ENCODE data around the gene EFHC2.
"Not testable (repeated sequence)": the region's sequence is repeated elsewhere in the genome, so short reads cannot be mapped to it uniquely, and the experiment has no call there.

Gene EFHC2

GRCh38 chrX:44203791-44204190 lies 139.7 kb downstream of the EFHC2 start:
- Histone ChIP-seq H3K4me1 (ENCODE audit: control extremely low read depth in 1 of 4, control insufficient read depth in 4 of 4, insufficient read depth in 4 of 4, low read length in 3 of 4) (no peaks in the 10 kb centered on the region), H3K36me3 (ENCODE audit: control insufficient read depth in 4 of 4, insufficient read depth in 4 of 4, low read length in 3 of 4) (peaks cover 0 to 3% (median under 1%) of the 10 kb centered on the region in 4 experiments), H3K27me3 (replicated peaks in 2 of 5; ENCODE audit: control insufficient read depth in 4 of 5, insufficient read depth in 5 of 5, low read length in 4 of 5) (peaks cover 0 to 4% (median 0%) of the 10 kb centered on the region in 5 experiments), H3K27ac (ENCODE audit: insufficient read depth in 1 of 2, low read depth in 1 of 2, low read length in 2 of 2, poor library complexity in 1 of 2, severe bottlenecking in 2 of 2) (no peak overlapping the region), H3K4me3 (ENCODE audit: control insufficient read depth in 1 of 7, extremely low read depth in 1 of 7, insufficient read depth in 4 of 7, low read depth in 2 of 7, low read length in 6 of 7) (no peak overlapping the region), H3K9me3 (ENCODE audit: control extremely low read depth in 1 of 5, control insufficient read depth in 4 of 5, insufficient read depth in 2 of 5, low read depth in 1 of 5, low read length in 4 of 5) (peaks cover 0 to 3% (median 0%) of the 10 kb centered on the region in 5 experiments)
- WGBS (ENCODE audit: insufficient coverage), result 33% methylated on average over 1 of the region's 1 CpG
- DNase-seq, result no peak
- ChIA-PET POLR2A (interaction anchor here (0.7 kb wide), 1 partner anchor 327 kb away, joined by 3 read pairs; no protein-coding TSS in a partner anchor), CTCF (no interaction called here)

- peaks cover 0 to 10% (median 0%) of the 10 kb centered on the region in 5 experiments for H3K27me3 ChIP-seq (replicated peaks in 2 of 5; ENCODE audit: control insufficient read depth in 4 of 5, insufficient read depth in 5 of 5, low read length in 4 of 5)
- no peak for DNase-seq
- no peaks in the 10 kb centered on the region for H3K4me1 ChIP-seq (ENCODE audit: control extremely low read depth in 1 of 4, control insufficient read depth in 4 of 4, insufficient read depth in 4 of 4, low read length in 3 of 4)
- WGBS (ENCODE audit: insufficient coverage), result no CpG with 5 or more reads among the region's 2 CpGs
- POLR2A ChIA-PET, result no interaction called here
- H3K27ac ChIP-seq (ENCODE audit: insufficient read depth in 1 of 2, low read depth in 1 of 2, low read length in 2 of 2, poor library complexity in 1 of 2, severe bottlenecking in 2 of 2), result no peak overlapping the region
- H3K9me3 ChIP-seq (ENCODE audit: control extremely low read depth in 1 of 5, control insufficient read depth in 4 of 5, insufficient read depth in 2 of 5, low read depth in 1 of 5, low read length in 4 of 5), result peaks cover 0 to 3% (median 0%) of the 10 kb centered on the region in 5 experiments
- H3K36me3 ChIP-seq (ENCODE audit: control insufficient read depth in 4 of 4, insufficient read depth in 4 of 4, low read length in 3 of 4), result peaks cover 0 to 3% (median 0%) of the 10 kb centered on the region in 4 experiments
- H3K4me3 ChIP-seq (ENCODE audit: control insufficient read depth in 1 of 7, extremely low read depth in 1 of 7, insufficient read depth in 4 of 7, low read depth in 2 of 7, low read length in 6 of 7), result no peak overlapping the region
- CTCF ChIA-PET, result no interaction called here
Observed at GRCh38 chrX:44202596-44202995, 140.9 kb downstream of the EFHC2 start.

GRCh38 chrX:44189116-44189515 lies 154.4 kb downstream of the EFHC2 start:
- ChIA-PET CTCF (no interaction called here), POLR2A (interaction anchor here (0.7 kb wide), 1 partner anchor 220 kb away, joined by 3 read pairs; no protein-coding TSS in a partner anchor)
- WGBS (ENCODE audit: insufficient coverage), result 88% methylated on average over 2 of the region's 2 CpGs
- H3K4me3 ChIP-seq (ENCODE audit: control insufficient read depth in 1 of 7, extremely low read depth in 1 of 7, insufficient read depth in 4 of 7, low read depth in 2 of 7, low read length in 6 of 7), result no peak overlapping the region
- H3K27me3 ChIP-seq (replicated peaks in 2 of 5; ENCODE audit: control insufficient read depth in 4 of 5, insufficient read depth in 5 of 5, low read length in 4 of 5), result peaks cover 0 to 3% (median 0%) of the 10 kb centered on the region in 5 experiments
- H3K27ac ChIP-seq (ENCODE audit: insufficient read depth in 1 of 2, low read depth in 1 of 2, low read length in 2 of 2, poor library complexity in 1 of 2, severe bottlenecking in 2 of 2), result no peak overlapping the region
- no peaks in the 10 kb centered on the region for H3K9me3 ChIP-seq (ENCODE audit: control extremely low read depth in 1 of 5, control insufficient read depth in 4 of 5, insufficient read depth in 2 of 5, low read depth in 1 of 5, low read length in 4 of 5)
- H3K4me1 ChIP-seq (ENCODE audit: control extremely low read depth in 1 of 4, control insufficient read depth in 4 of 4, insufficient read depth in 4 of 4, low read length in 3 of 4), result no peaks in the 10 kb centered on the region
- H3K36me3 ChIP-seq (ENCODE audit: control insufficient read depth in 4 of 4, insufficient read depth in 4 of 4, low read length in 3 of 4), result peaks cover 0 to 5% (median 0%) of the 10 kb centered on the region in 4 experiments
- DNase-seq, result no peak

- 100% methylated on average over 1 of the region's 5 CpGs for WGBS (ENCODE audit: insufficient coverage)
- DNase-seq; H3K27ac ChIP-seq (ENCODE audit: insufficient read depth in 1 of 2, low read depth in 1 of 2, low read length in 2 of 2, poor library complexity in 1 of 2, severe bottlenecking in 2 of 2); H3K4me1 ChIP-seq (ENCODE audit: control extremely low read depth in 1 of 4, control insufficient read depth in 4 of 4, insufficient read depth in 4 of 4, low read length in 3 of 4); H3K9me3 ChIP-seq (ENCODE audit: control extremely low read depth in 1 of 5, control insufficient read depth in 4 of 5, insufficient read depth in 2 of 5, low read depth in 1 of 5, low read length in 4 of 5); POLR2A ChIA-PET; H3K4me3 ChIP-seq (ENCODE audit: control insufficient read depth in 1 of 7, extremely low read depth in 1 of 7, insufficient read depth in 4 of 7, low read depth in 2 of 7, low read length in 6 of 7); H3K36me3 ChIP-seq (ENCODE audit: control insufficient read depth in 4 of 4, insufficient read depth in 4 of 4, low read length in 3 of 4); H3K27me3 ChIP-seq (replicated peaks in 2 of 5; ENCODE audit: control insufficient read depth in 4 of 5, insufficient read depth in 5 of 5, low read length in 4 of 5): not testable (repeated sequence)
- CTCF ChIA-PET, result interaction anchor here (0.6 kb wide), 1 partner anchor 29 kb away, joined by 3 read pairs; no protein-coding TSS in a partner anchor
Observed at GRCh38 chrX:44187915-44188314, 155.6 kb downstream of the EFHC2 start.

GRCh38 chrX:44183329-44183728 lies 160.1 kb downstream of the EFHC2 start:
- POLR2A ChIA-PET, result no interaction called here
- Histone ChIP-seq H3K27ac (ENCODE audit: insufficient read depth in 1 of 2, low read depth in 1 of 2, low read length in 2 of 2, poor library complexity in 1 of 2, severe bottlenecking in 2 of 2) (no peak overlapping the region), H3K4me1 (ENCODE audit: control extremely low read depth in 1 of 4, control insufficient read depth in 4 of 4, insufficient read depth in 4 of 4, low read length in 3 of 4) (no peaks in the 10 kb centered on the region), H3K36me3 (ENCODE audit: control insufficient read depth in 4 of 4, insufficient read depth in 4 of 4, low read length in 3 of 4) (no peaks in the 10 kb centered on the region), H3K9me3 (ENCODE audit: control extremely low read depth in 1 of 5, control insufficient read depth in 4 of 5, insufficient read depth in 2 of 5, low read depth in 1 of 5, low read length in 4 of 5) (no peaks in the 10 kb centered on the region), H3K4me3 (ENCODE audit: control insufficient read depth in 1 of 7, extremely low read depth in 1 of 7, insufficient read depth in 4 of 7, low read depth in 2 of 7, low read length in 6 of 7) (no peak overlapping the region), H3K27me3 (replicated peaks in 2 of 5; ENCODE audit: control insufficient read depth in 4 of 5, insufficient read depth in 5 of 5, low read length in 4 of 5) (peaks cover 0 to 3% (median 0%) of the 10 kb centered on the region in 5 experiments)
- no CpG with 5 or more reads among the region's 2 CpGs for whole genome bisulfite sequencing (ENCODE audit: insufficient coverage)
- CTCF ChIA-PET, result interaction anchor here (2.6 kb wide), 1 partner anchor 61 kb away, joined by 8 read pairs; no protein-coding TSS in a partner anchor
- DNase-seq, result peak; percentile 4 to 18 (median 12)

GRCh38 chrX:44178274-44179053 lies 165.0 kb downstream of the EFHC2 start:
- Histone ChIP-seq H3K36me3 (ENCODE audit: control insufficient read depth in 4 of 4, insufficient read depth in 4 of 4, low read length in 3 of 4) (peaks cover 0 to 34% (median 8%) of the 10 kb centered on the region in 4 experiments), H3K27ac (ENCODE audit: insufficient read depth in 1 of 2, low read depth in 1 of 2, low read length in 2 of 2, poor library complexity in 1 of 2, severe bottlenecking in 2 of 2) (no peak overlapping the region), H3K27me3 (replicated peaks in 2 of 5; ENCODE audit: control insufficient read depth in 4 of 5, insufficient read depth in 5 of 5, low read length in 4 of 5) (no peaks in the 10 kb centered on the region), H3K9me3 (ENCODE audit: control extremely low read depth in 1 of 5, control insufficient read depth in 4 of 5, insufficient read depth in 2 of 5, low read depth in 1 of 5, low read length in 4 of 5) (peaks cover 0 to 8% (median 2%) of the 10 kb centered on the region in 5 experiments), H3K4me3 (ENCODE audit: control insufficient read depth in 1 of 7, extremely low read depth in 1 of 7, insufficient read depth in 4 of 7, low read depth in 2 of 7, low read length in 6 of 7) (no peak overlapping the region), H3K4me1 (ENCODE audit: control extremely low read depth in 1 of 4, control insufficient read depth in 4 of 4, insufficient read depth in 4 of 4, low read length in 3 of 4) (no peaks in the 10 kb centered on the region)
- CTCF ChIA-PET, result no interaction called here
- POLR2A ChIA-PET, result no interaction called here
- 97% methylated on average over 3 of the region's 6 CpGs for WGBS (ENCODE audit: insufficient coverage)
- DNase-seq, result no peak

GRCh38 chrX:44175455-44175854 lies 168.0 kb downstream of the EFHC2 start:
- ChIA-PET CTCF (interaction anchor here (0.7 kb wide), 1 partner anchor 11 kb away, joined by 3 read pairs; no protein-coding TSS in a partner anchor), POLR2A (interaction anchor here (0.6 kb wide), 1 partner anchor 831 kb away, joined by 3 read pairs; no protein-coding TSS in a partner anchor)
- no CpG with 5 or more reads among the region's 2 CpGs for WGBS (ENCODE audit: insufficient coverage)
- no peaks in the 10 kb centered on the region for H3K4me1 ChIP-seq (ENCODE audit: control extremely low read depth in 1 of 4, control insufficient read depth in 4 of 4, insufficient read depth in 4 of 4, low read length in 3 of 4)
- peaks cover 0 to 34% (median 9%) of the 10 kb centered on the region in 4 experiments for H3K36me3 ChIP-seq (ENCODE audit: control insufficient read depth in 4 of 4, insufficient read depth in 4 of 4, low read length in 3 of 4)
- no peaks in the 10 kb centered on the region for H3K27me3 ChIP-seq (replicated peaks in 2 of 5; ENCODE audit: control insufficient read depth in 4 of 5, insufficient read depth in 5 of 5, low read length in 4 of 5)
- no peak overlapping the region for H3K27ac ChIP-seq (ENCODE audit: insufficient read depth in 1 of 2, low read depth in 1 of 2, low read length in 2 of 2, poor library complexity in 1 of 2, severe bottlenecking in 2 of 2)
- no peak overlapping the region for H3K4me3 ChIP-seq (ENCODE audit: control insufficient read depth in 1 of 7, extremely low read depth in 1 of 7, insufficient read depth in 4 of 7, low read depth in 2 of 7, low read length in 6 of 7)
- H3K9me3 ChIP-seq (ENCODE audit: control extremely low read depth in 1 of 5, control insufficient read depth in 4 of 5, insufficient read depth in 2 of 5, low read depth in 1 of 5, low read length in 4 of 5), result peaks cover 0 to 8% (median 2%) of the 10 kb centered on the region in 5 experiments
- DNase-seq, result no peak

All from common myeloid progenitor, CD34-positive (primary cell).